IPS DF 4.7 (cell line): ENCODE results near the gene C19orf12.

Experiments
- DNase-seq: peaks from one replicate; pipeline ENCODE4 v3.0.0-alpha.2; 2013; ENCODE audit warnings: low spot score; ENCODE audit errors: extremely low read depth

The C19orf12 gene

DNA sequence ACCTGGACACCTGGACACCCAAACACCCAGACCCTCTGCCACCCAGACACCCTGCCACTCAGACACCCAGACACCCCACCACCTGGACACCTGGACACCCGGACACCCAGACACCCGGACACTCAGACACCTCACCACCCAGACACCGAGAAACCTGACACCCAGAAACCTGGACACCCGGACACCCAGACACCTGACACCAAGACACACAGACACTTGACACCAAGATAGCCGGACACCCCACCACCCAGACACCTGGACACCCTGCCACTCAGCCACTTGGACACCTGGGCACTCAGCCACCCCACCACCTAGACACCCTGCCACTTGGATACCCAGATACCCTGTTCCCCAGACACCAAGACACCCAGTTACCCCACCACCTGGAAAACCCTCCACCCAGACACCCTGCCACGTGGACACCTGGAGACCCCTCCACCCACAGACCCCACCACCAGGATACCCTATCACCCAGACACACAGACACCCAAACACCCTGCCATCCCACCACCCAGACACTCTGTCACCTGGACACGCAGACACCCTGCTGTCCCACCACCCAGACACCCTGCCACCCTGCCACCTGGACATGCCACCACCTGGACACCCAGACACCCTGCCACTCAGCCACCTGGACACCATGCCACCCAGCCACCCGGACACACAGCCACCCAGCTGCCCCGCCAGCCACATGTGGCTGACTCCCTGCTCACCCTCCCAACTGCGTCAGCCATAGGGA lies 17.4 kb downstream of the C19orf12 start:
- no peak for DNase-seq

- DNase-seq: no peak
Observed at GRCh38 chr19:29696565-29696846, 18.6 kb downstream of the C19orf12 start.

GRCh38 chr19:29695765-29696564 lies 19.1 kb downstream of the C19orf12 start:
- DNase-seq: no peak

- DNase-seq: peak; percentile 36
Observed at GRCh38 chr19:29694669-29695627, 20.1 kb downstream of the C19orf12 start.

DNA sequence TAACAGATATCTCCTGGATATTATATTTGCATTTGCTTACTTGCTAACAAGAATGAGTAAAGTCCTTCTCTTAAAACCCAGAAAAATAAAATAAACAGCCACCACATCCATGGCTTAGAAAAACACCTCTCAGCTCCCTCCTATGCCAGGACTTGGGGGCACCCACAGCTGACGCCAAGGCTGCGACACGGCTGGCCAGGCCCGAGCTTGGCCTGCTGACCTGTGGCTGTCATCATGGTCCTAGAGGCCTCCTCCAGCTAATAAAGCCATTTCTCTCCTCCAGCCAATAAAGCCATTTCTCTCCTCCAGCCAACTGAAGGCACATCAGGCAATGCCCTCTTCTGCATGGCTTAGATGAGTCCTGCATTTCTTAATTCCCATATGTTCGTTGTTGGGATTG lies 20.9 kb downstream of the C19orf12 start:
- no peak for DNase-seq

DNA sequence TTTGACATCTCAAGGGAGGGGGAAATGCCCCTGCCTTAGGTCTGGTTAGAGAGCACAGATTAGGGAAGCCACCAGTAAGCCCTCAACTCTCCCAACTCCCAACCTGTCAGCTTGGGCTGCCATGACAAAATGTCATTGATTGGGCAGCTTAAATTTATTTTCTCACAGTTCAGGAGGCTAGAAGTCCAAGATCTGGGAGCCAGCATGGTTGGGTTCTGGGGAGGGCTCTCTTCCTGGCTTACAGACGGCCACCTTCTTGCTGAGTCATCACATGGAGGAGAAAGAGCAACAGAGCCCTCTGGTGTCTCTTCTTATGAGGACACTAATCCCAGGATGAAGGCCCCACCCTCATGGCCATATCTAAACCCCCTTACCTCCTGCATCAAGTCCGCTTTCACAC lies 24.2 kb downstream of the C19orf12 start:
- DNase-seq: no peak

GRCh38 chr19:29687897-29688728 lies 26.9 kb downstream of the C19orf12 start:
- DNase-seq: no peak

GRCh38 chr19:29687244-29687896 lies 27.7 kb downstream of the C19orf12 start:
- no peak for DNase-seq

- DNase-seq: no peak
Observed at GRCh38 chr19:29686285-29686805, 28.7 kb downstream of the C19orf12 start.

- no peak for DNase-seq
Observed at GRCh38 chr19:29685326-29685725, 29.7 kb downstream of the C19orf12 start.

DNA sequence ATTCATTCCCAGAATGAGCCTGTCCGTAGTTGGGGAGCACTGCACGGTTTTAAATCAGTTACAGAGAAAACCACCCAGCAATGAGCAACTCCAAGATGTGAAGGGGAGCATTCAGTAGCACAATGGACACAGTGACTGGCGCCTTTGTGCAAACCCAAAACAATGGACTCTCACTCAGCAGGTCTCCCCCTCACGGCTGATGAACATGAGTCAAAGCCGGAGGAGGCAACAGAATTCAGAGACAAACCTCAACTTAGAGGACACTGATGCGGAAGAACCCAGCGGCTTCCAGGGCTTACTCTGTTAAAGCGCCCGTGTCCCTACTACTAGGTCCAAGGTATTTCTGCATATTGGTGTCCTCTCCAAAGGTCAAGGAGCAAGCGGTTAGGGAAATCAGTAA lies 32.1 kb downstream of the C19orf12 start:
- DNase-seq: no peak

DNA sequence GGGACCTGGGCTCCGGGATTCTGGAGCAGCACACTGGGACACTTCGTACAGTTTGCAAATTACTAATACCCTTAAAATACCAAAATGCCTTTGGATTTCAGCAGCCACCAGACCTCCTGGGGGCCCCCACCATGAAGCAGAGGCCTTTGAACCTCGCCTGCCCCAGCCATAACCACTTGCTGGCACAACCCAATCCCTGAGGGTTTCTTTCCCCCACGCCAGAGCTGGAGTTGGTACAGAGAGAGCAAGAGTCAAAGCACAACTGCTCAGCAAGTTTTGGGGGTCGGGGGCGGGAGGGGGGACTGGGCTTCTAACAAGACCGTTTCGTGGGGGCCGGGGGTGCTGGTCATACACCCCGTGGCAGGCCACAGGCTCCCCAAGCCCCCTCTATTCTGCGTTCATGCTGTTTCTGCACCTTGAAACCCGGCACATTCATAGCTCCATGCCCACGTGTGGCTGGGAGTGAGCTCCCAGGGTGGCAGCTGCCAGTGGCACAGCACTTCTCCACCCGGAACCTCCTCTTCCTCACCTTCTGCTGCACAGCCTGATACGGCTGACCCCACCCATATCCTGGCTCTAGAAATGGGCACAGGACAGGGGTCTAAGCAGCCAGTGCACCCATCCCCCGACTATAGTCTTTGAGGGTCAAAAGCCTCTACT lies 32.7 kb downstream of the C19orf12 start:
- DNase-seq: no peak

GRCh38 chr19:29681422-29682235 lies 33.4 kb downstream of the C19orf12 start:
- no peak for DNase-seq

DNA sequence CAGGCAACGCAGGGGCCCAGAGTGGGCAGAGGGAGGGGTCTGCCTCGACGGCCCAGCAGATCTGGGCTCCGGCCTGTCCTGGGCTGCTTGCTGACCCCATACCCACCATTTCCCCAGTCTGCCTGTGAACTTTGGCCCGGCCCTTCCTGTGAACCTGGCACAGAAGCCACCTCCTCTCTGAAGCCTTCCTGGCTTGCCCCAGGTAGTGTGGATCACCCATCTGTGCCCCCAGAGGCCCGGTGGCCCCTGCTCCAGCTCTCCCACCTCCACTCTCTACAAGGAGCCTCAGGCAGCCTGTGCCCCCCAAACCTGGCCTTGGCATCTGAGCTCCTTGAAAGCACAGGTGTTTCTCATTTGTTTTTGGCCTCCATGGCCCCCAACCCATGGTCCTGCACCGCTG lies 34.1 kb downstream of the C19orf12 start:
- no peak for DNase-seq

DNA sequence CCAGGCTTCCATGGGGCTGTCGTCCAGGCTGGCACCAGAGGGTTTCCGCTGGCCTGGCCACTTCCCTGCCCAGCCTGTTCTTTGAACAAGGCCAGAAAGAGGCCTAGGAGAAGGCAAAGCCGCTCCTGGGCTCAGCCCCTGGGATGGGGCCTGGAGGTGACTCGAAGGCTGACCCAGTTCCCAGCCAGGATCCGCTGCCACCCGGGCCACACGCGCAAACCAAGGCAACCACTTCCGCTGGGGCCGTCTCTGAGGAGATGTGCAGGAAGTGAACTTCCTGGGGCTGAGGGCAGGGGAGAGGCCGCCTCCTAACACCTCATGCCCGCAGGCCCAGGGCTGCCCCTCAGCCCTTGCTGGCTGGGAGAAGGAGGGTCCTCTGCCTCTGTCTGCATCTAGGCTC lies 34.6 kb downstream of the C19orf12 start:
- no peak for DNase-seq

DNA sequence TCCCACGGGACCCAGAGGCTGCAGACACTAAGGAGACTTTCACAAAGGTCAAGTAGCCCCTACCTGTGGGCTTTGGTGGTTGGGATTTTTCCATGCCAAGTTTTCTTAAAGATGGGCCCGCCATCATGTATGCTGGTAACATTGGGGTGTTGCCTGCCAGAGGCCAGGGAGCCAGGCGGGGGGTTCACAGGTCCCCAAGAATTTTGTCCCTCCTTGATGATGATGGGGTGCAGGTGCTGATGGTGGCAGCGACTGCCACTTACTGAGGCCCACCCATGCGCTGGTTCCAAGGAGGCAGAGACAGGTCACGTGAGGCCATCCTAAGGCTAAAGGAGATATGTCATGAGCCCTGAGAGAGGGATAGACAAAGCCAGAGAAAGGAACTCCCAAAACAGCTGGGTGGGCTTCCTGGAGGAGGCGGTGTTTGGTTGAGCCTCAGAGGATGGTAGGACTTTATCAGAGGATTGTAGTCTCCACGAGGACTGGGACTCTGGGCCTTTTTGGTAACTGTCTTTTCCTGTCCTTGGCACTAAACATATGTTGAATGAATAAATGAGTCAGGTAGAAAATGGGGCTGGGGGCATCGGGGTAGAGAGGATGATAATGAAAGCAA lies 35.4 kb downstream of the C19orf12 start:
- DNase-seq: no peak

DNA sequence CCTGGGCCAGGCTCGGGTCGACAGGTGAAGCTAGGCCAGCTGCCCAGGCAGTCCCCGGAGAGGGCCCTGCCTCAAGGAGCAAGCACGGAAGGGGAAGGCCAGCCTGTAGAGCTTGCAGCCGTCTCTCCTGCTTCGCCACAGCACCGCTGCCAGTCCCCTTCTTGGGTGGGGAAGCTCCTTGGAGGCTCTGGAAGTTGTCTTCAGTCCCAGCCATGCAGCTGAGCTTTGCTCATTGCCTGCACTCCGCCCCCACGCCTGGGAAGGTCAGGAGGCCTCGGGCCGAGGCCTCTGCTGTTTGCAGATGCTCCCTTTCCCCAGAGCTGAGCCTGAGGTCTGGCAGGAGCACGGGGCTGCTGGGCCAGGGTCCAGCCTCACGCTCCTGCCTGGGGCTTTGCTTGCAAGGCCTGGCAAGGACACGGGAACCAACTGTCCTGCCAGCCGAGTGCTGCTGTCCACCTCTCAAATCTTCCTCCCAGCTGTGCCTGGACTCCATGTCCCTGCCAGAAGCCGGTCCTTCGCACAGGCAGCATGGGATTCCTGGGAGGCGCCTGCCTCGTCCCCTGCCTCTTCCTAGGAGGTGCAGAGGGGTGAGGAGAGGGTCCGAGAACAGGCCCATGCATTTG lies 36.5 kb downstream of the C19orf12 start:
- DNase-seq: no peak
